Measurements from ENCODE around the gene SYNPO2. TPM values are rescaled to one million over a fixed set of nuclear protein-coding genes. Genes with fewer than 3 reads are reported as not detected.
A peak's percentile ranks its signal among the peaks of the same experiment; 100 is the strongest.

Gene SYNPO2
- total and polyA plus RNA-seq, 8 donors = 2.8 to 30.7 (median 4.6) TPM

DNA sequence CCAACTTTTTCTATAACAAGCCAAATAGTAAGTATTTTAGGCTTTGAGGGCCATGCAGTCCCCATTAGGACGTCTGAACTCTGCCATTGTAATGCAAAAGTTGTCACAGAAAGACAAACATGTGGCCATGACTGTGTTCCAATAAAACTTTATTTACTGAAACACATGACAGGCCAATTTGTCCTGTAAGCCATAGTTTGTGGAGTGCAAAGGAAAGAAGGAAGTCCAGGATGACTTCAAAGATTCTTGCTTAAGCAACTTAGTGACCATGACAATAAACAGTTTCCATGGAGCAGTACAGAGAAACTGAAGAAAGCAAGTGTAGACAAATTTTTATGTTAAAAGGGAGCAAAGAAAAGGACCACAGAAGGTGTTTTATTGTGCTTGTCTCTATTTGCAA is 212.0 kb downstream of the SYNPO2 start:
- ATAC-seq (peak; percentile 30), DNase-seq (no peak)
- Histone ChIP-seq H3K4me3 (no peak overlapping the region), H3K36me3 (no peaks in the 10 kb centered on the region), H3K27ac (peak overlapping the region in 1 of 2 donors; percentile 31), H3K27me3 (no peaks in the 10 kb centered on the region), H3K9me3 (no peaks in the 10 kb centered on the region), H3K4me1 (peaks cover 4 to 39% of the 10 kb centered on the region in 2 donors)
- intact Hi-C loops (cut with DNase I) = no loop called here
- TF ChIP-seq, protein P1, sequence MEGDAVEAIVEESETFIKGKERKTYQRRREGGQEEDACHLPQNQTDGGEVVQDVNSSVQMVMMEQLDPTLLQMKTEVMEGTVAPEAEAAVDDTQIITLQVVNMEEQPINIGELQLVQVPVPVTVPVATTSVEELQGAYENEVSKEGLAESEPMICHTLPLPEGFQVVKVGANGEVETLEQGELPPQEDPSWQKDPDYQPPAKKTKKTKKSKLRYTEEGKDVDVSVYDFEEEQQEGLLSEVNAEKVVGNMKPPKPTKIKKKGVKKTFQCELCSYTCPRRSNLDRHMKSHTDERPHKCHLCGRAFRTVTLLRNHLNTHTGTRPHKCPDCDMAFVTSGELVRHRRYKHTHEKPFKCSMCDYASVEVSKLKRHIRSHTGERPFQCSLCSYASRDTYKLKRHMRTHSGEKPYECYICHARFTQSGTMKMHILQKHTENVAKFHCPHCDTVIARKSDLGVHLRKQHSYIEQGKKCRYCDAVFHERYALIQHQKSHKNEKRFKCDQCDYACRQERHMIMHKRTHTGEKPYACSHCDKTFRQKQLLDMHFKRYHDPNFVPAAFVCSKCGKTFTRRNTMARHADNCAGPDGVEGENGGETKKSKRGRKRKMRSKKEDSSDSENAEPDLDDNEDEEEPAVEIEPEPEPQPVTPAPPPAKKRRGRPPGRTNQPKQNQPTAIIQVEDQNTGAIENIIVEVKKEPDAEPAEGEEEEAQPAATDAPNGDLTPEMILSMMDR (IDR thresholded peaks at IDR 0.05) = no peak

DNA sequence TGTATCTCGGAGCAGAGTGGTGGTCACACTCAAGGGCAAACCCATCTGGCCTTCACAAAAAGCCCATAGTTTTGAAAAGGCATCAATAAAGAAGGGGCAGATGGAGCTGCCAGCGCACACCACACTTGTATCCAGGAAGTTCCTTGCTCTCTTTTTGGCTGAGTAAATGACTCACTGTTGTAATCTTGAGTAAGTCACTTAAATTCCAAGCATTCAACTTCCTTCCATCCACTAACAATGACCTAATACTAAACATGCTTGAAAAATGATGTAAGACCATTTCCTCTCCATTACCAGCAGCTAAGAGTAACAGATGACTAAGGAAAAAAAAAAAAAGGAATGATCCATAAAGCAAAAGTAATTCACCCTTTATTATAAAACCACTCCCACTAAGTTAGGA is 214.6 kb downstream of the SYNPO2 start:
- peak; percentile 93 for ATAC-seq
- TF ChIP-seq, protein P1 (IDR thresholded peaks at IDR 0.05) = no peak
- DNase-seq = peak in 2 of 4 donors; percentile 26 to 58

DNA sequence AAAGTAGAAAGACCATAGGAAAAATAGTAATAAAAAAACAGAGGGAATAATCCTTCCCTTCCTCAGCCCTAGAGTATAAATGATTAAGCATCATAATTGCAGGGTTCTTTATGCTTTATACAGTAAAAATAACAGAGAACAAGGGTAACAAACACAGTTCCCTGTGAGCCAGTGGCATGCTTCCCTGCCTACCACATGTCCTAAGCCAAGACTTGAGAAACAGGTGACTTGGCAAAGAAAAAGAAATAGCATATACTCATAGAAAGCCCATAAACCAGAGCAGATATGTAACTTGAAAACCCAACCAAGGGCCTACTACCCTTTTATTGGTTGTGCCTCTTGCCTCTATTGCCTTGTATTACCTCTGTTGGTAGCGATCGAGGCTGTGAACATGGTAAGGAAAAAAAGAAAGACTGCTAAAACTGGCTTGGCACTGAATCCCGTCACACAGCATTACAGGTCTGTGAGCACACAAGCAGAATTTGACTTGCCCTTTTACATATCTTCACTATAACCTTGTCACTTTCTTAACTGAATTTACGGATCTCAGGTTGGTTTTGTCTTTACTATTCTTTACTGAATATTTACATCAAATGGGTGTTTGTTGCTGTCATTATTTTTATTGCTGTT is 216.1 kb downstream of the SYNPO2 start:
- TF ChIP-seq, protein P1 (IDR thresholded peaks at IDR 0.05) = no peak
- Histone ChIP-seq H3K4me1 (peaks cover 4 to 39% of the 10 kb centered on the region in 2 donors), H3K4me3 (no peak overlapping the region), H3K36me3 (no peaks in the 10 kb centered on the region), H3K9me3 (no peaks in the 10 kb centered on the region), H3K27ac (no peak overlapping the region), H3K27me3 (no peaks in the 10 kb centered on the region)
- intact Hi-C loops (cut with DNase I) = no loop called here
- ATAC-seq (no peak), DNase-seq (no peak)

More for the DNA sequence above, 214.6 kb downstream of the SYNPO2 start:
- no peaks in the 10 kb centered on the region for H3K36me3 ChIP-seq
- H3K4me3 ChIP-seq = no peak overlapping the region
- H3K9me3 ChIP-seq = no peaks in the 10 kb centered on the region
- H3K4me1 ChIP-seq = peaks cover 4 to 48% of the 10 kb centered on the region in 2 donors
- H3K27me3 ChIP-seq = no peaks in the 10 kb centered on the region
- intact Hi-C loops (cut with DNase I) = no loop called here
- peak overlapping the region; percentile 34 to 57 for H3K27ac ChIP-seq

DNA sequence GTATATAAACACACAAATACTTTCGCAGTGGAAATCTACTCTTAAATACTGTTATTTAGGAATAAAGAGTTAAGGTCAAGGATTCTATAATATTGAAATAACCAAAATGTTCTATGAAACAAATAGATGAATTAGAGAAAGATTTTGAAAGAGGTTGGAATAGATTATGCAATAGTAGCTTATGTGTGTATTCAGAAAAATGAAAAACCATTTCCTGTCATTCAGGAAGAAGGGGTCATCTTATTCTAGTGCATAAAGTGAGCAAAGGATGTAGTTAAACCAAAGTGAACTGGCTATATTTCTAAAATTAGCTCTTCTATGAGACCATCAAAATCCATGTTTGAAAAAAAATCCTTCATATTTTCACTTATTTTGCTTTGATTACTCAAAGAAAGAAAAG is 217.0 kb downstream of the SYNPO2 start:
- DNase-seq (no peak), ATAC-seq (no peak)
- intact Hi-C loops (cut with DNase I) = no loop called here
- H3K27me3 ChIP-seq = no peaks in the 10 kb centered on the region
- no peaks in the 10 kb centered on the region for H3K9me3 ChIP-seq
- TF ChIP-seq, protein P1 (IDR thresholded peaks at IDR 0.05) = no peak
- H3K27ac ChIP-seq = no peak overlapping the region
- no peaks in the 10 kb centered on the region for H3K36me3 ChIP-seq
- peaks cover 4 to 37% of the 10 kb centered on the region in 2 donors for H3K4me1 ChIP-seq
- no peak overlapping the region for H3K4me3 ChIP-seq

DNA sequence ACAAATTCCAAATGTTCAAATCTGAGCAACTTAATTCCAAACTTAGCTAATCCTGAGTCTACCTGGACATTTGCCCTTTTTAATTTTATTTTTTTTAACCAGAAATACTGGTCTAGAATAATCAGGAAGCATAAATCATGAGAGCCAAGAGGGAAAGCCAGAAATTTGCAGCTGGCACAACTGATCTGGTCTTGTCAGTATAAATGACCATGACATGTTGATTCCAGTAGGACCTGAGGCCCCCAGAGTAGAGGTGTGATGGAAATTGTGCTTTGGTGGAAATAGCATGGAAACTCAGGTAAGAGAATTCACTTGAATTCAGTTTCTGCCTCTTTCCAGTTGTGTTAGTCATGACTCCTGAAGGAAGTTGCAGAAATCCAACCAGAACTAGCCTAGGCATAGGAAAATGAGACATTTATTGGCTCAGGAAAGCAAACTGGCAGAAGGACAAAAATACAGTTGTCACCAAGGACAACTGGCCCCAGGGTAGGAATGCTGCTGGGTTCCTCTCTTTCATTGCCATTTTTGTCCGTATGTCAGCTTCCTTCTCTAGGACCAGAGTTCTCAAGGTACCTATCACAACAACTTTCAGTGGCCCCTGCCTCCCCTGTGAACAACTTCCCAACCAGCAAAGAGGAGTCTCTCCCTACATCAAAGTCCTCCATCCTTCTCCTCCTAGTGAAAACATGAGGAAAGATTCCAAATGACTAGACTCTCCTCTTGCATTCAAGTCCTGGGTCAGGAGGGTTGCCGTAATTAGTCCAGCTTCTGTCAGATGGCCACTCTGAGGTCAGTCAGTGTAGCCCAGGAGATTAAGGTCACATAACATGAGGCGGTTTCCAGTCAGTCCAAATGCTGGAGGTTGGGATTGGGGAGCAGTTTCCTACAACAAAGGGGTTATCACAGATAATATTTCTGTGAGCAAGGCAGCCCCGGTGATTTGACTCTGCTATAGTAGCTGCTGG is 217.7 kb downstream of the SYNPO2 start:
- no peak for ATAC-seq
- H3K4me1 ChIP-seq = peaks cover 4 to 37% of the 10 kb centered on the region in 2 donors
- DNase-seq = no peak
- H3K36me3 ChIP-seq = no peaks in the 10 kb centered on the region
- H3K9me3 ChIP-seq = no peaks in the 10 kb centered on the region
- TF ChIP-seq, protein P1 (IDR thresholded peaks at IDR 0.05) = no peak
- H3K27me3 ChIP-seq = no peaks in the 10 kb centered on the region
- no peak overlapping the region for H3K4me3 ChIP-seq
- intact Hi-C loops (cut with DNase I) = no loop called here
- no peak overlapping the region for H3K27ac ChIP-seq

Data from left lung (tissue), 10 donors.